OCI-LY1 (cell line): Measurements from ENCODE around the gene TIMP3.

Source experiments
- CTCF ChIP-seq: fragments of 200-600 bp; sonication (generic), shearing (Covaris generic); IDR thresholded peaks from 2 replicates; pipeline ENCODE4 v1.5.1; 2017; ENCODE audit warnings: mild to moderate bottlenecking, antibody characterized with exemption, low read length, moderate library complexity, mixed read lengths
- EZH2 ChIP-seq: fragments of 200-600 bp; sonication (generic), shearing (Covaris generic); IDR thresholded peaks from 2 replicates; pipeline ENCODE4 v1.8.0; 2017; ENCODE audit warnings: borderline replicate concordance, mixed run types, mild to moderate bottlenecking, antibody characterized with exemption, low read length, moderate library complexity, mixed read lengths

- TF ChIP-seq CTCF (no peak), EZH2 (no peak)
Measured at GRCh38 chr22:32862083-32862482, 60.6 kb downstream of the TIMP3 start.
